HepG2 (cell line): Measurements from ENCODE around the gene RAB40A. TPM values are rescaled to one million over a fixed set of nuclear protein-coding genes. Genes with fewer than 3 reads are reported as not detected.

Experiments
- ATAC-seq: fragments of 200-7000 bp; cut with Tn5 transposase; 3 replicates; pipeline ENCODE4 v1.9.1; 2020; ENCODE audit warnings: mild to moderate bottlenecking, moderate library complexity
- BruUV-seq: library from RNA; stranded (reverse); fragments of 400-500 nt; replicated peaks from 2 replicates; lab custom pipeline; 2021; lab: Mats Ljungman, UMichigan
- CTCF ChIA-PET: fragments of 300-600 bp; formaldehyde crosslinking; extraction: SDS; loops from one replicate; lab custom pipeline; 2021; ENCODE audit warnings: low total read pairs, inconsistent platforms, low intra/inter-chr PET ratio; lab: Yijun Ruan, JAX
- POLR2A ChIA-PET: fragments of 350-600 bp; sonication (Branson Sonifier 250); formaldehyde crosslinking; loops from one replicate; lab custom pipeline; 2020; ENCODE audit warnings: antibody characterized with exemption, inconsistent platforms; lab: Yijun Ruan, JAX
- DNase-seq: peaks from one replicate; pipeline ENCODE4 v3.0.0-alpha.2; 2015; ENCODE audit warnings: low spot score
- FAIRE-seq: peaks from 3 replicates; lab custom pipeline; 2011; peaks lifted over from hg19 to GRCh38; lab: Jason Lieb, UNC
- H2AFZ ChIP-seq: one replicate; pipeline ENCODE4 v1.6.1; 2011; ENCODE audit warnings: low read length, inconsistent platforms
- H3K27ac ChIP-seq: fragments of 300-600 bp; 3 replicates; pipeline ENCODE4 v1.8.0; 2011; ENCODE audit warnings: mixed run types, mild to moderate bottlenecking, mixed read lengths, low read length, inconsistent platforms; ENCODE audit not compliant: insufficient read depth; ENCODE audit errors: extremely low read length
- H3K27me3 ChIP-seq, 2 experiments: fragments of 200-600 bp in 1 of 2; 2 replicates in 1 of 2; 3 replicates in 1 of 2; pipeline versions ENCODE4 v1.6.0 to v1.8.0; 2011; ENCODE audit warnings: low read length in 2 of 2, mild to moderate bottlenecking in 2 of 2, moderate library complexity in 2 of 2, inconsistent platforms in 1 of 2; ENCODE audit not compliant: insufficient read depth in 2 of 2, control insufficient read depth in 1 of 2
- H3K36me3 ChIP-seq, 2 experiments: fragments of 200-600 bp in 1 of 2; replicated peaks in 1 of 2; 2 replicates in 1 of 2; 3 replicates in 1 of 2; pipeline versions ENCODE4 v1.5.1 to v1.8.0; 2011; ENCODE audit warnings: low read length in 2 of 2, inconsistent platforms in 1 of 2; ENCODE audit not compliant: insufficient read depth in 2 of 2, control insufficient read depth in 1 of 2
- H3K4me1 ChIP-seq: 2 replicates; pipeline ENCODE4 v1.5.1; 2012; ENCODE audit warnings: low read length, inconsistent platforms; ENCODE audit not compliant: insufficient read depth
- H3K4me2 ChIP-seq: 2 replicates; pipeline ENCODE4 v1.6.0; 2011; ENCODE audit warnings: low read depth, low read length, inconsistent platforms
- H3K4me3 ChIP-seq, 3 experiments: fragments of 200-600 bp in 1 of 3; sonication (generic), shearing (Covaris generic) in 1 of 3; replicated peaks in 1 of 3; 2 replicates each; pipeline ENCODE4 v1.5.1; 2011 to 2016; ENCODE audit warnings: low read length in 3 of 3, inconsistent platforms in 2 of 3, low read depth in 2 of 3, mild to moderate bottlenecking in 2 of 3, control low read depth in 1 of 3, mixed read lengths in 1 of 3; ENCODE audit not compliant: insufficient read depth in 1 of 3
- H3K79me2 ChIP-seq: one replicate; pipeline ENCODE4 v1.6.1; 2011; ENCODE audit warnings: low read length, inconsistent platforms; ENCODE audit not compliant: insufficient read depth
- H3K9ac ChIP-seq: 2 replicates; pipeline ENCODE4 v1.6.0; 2011; ENCODE audit warnings: mild to moderate bottlenecking, low read depth, low read length, inconsistent platforms; ENCODE audit not compliant: insufficient read depth
- H3K9me3 ChIP-seq: 2 replicates; pipeline ENCODE4 v1.5.1; 2012; ENCODE audit warnings: mild to moderate bottlenecking, low read length
- H4K20me1 ChIP-seq: 2 replicates; pipeline ENCODE4 v1.6.0; 2011; ENCODE audit warnings: inconsistent platforms, mild to moderate bottlenecking, low read length, moderate library complexity; ENCODE audit not compliant: insufficient read depth
- CHD4 ChIP-seq: fragments of 200-600 bp; sonication (generic); IDR thresholded peaks from 2 replicates; pipeline ENCODE4 v1.7.0; 2017; ENCODE audit warnings: mild to moderate bottlenecking, low read length, borderline replicate concordance
- CSRNP1 ChIP-seq: sonication (generic); formaldehyde crosslinking; IDR thresholded peaks from 2 replicates; pipeline ENCODE4 v1.8.1; 2023; ENCODE audit warnings: mild to moderate bottlenecking, missing genetic modification reagents
- DNMT1 ChIP-seq: sonication (generic); formaldehyde crosslinking; IDR thresholded peaks from 2 replicates; pipeline ENCODE4 v1.5.1; 2020; ENCODE audit warnings: mild to moderate bottlenecking, missing genetic modification reagents
- KAT2B ChIP-seq: fragments of 150-350 bp; IDR thresholded peaks from 2 replicates; pipeline ENCODE4 v1.6.1; 2014; ENCODE audit warnings: low read depth, low read length, borderline replicate concordance
- NONO ChIP-seq, 2 experiments: fragments of 450-650 bp in 1 of 2; sonication (generic) in 1 of 2; formaldehyde crosslinking in 1 of 2; IDR thresholded peaks in 1 of 2; conservative IDR thresholded peaks in 1 of 2; 2 replicates each; pipeline versions ENCODE4 v1.6.1 to v1.8.0; 2017 to 2022; ENCODE audit warnings: mild to moderate bottlenecking in 1 of 2, missing genetic modification reagents in 1 of 2, moderate library complexity in 1 of 2
- NPAS2 ChIP-seq: sonication (generic); formaldehyde crosslinking; IDR thresholded peaks from 2 replicates; pipeline ENCODE4 v1.8.0; 2022; ENCODE audit warnings: mild to moderate bottlenecking, missing genetic modification reagents, borderline replicate concordance
- POLR2G ChIP-seq: fragments of 200-400 bp; formaldehyde crosslinking; IDR thresholded peaks from 2 replicates; pipeline ENCODE4 v1.6.1; 2018; ENCODE audit warnings: mild to moderate bottlenecking, low read depth, low read length, moderate library complexity
- SAFB2 ChIP-seq: sonication (generic); formaldehyde crosslinking; IDR thresholded peaks from 2 replicates; pipeline ENCODE4 v1.5.1; 2020; ENCODE audit warnings: missing genetic modification reagents, low read depth, mild to moderate bottlenecking, borderline replicate concordance
- TOPORS ChIP-seq: sonication (generic); formaldehyde crosslinking; IDR thresholded peaks from 2 replicates; pipeline ENCODE4 v1.8.0; 2023; ENCODE audit warnings: mild to moderate bottlenecking, missing genetic modification reagents
- ZNF234 ChIP-seq: sonication (generic); formaldehyde crosslinking; conservative IDR thresholded peaks from 2 replicates; pipeline ENCODE4 v1.5.1; 2020; ENCODE audit warnings: mild to moderate bottlenecking, missing genetic modification reagents
- ZNF263 ChIP-seq: sonication (generic); formaldehyde crosslinking; IDR thresholded peaks from 2 replicates; pipeline ENCODE4 v1.4.0; 2020; ENCODE audit warnings: missing genetic modification reagents
- WGBS: methylation state at CpG from one replicate; pipeline ENCODE4 v1.1.6; 2017; ENCODE audit warnings: low lambda C conversion rate; 5-methylcytosine and 5-hydroxymethylcytosine counted together
- in situ Hi-C: cut with HindIII; loops from 2 replicates; pipeline ENCODE4 v1.10.0; 2017; ENCODE audit warnings: low pct_unique_long_range_greater_than_20kb; ENCODE audit not compliant: extremely low pct_ligation_motif_present
- intact Hi-C: fragments of 100-400 bp; cut with micrococcal nuclease; formaldehyde crosslinking; loops from one replicate; pipeline ENCODE4 v1.10.0; 2022; ENCODE audit not compliant: unreplicated experiment
- polyA plus RNA-seq, 8 experiments: library from polyadenylated mRNA; depleted of rRNA in 3 of 8; stranded (reverse) in 7 of 8; unstranded in 1 of 8; fragments of >200 nt; fragmentation: Illumina TruSeq in 4 of 8; extraction: Trizol in 4 of 8; gene quantifications; 2 replicates each; pipeline versions ENCODE4 v1.2.1 to v1.2.3, GENCODE V29; 2011 to 2016; ENCODE audit warnings: low read depth in 4 of 8, missing spikeins in 1 of 8, mixed read lengths in 1 of 8; ENCODE audit not compliant: insufficient read depth in 1 of 8
- total RNA-seq, 5 experiments: library from RNA; depleted of rRNA; stranded (reverse); fragments of >200 nt; fragmentation: Illumina TruSeq; extraction: Trizol; gene quantifications; 2 replicates each; pipeline ENCODE4 v1.2.3, GENCODE V29; 2016; ENCODE audit warnings: low read depth in 1 of 5
- TF ChIP-seq, protein P1 (sequence below): sonication (generic); formaldehyde crosslinking; IDR thresholded peaks from 2 replicates; pipeline ENCODE4 v1.4.0; 2020; ENCODE audit warnings: missing genetic modification reagents, borderline replicate concordance
- TF ChIP-seq, protein P2 (sequence below): sonication (generic); formaldehyde crosslinking; conservative IDR thresholded peaks from 2 replicates; pipeline ENCODE4 v1.4.0; 2020; ENCODE audit warnings: mild to moderate bottlenecking, missing genetic modification reagents, moderate library complexity
- TF ChIP-seq, protein P3 (sequence below): sonication (generic); formaldehyde crosslinking; IDR thresholded peaks from 2 replicates; pipeline ENCODE4 v1.8.1; 2023; ENCODE audit warnings: missing genetic modification reagents, inconsistent platforms, borderline replicate concordance

The RAB40A gene
- total and polyA plus RNA-seq, 2 of the 13 experiments (the other 11 are each of a cell fraction or from before 2014, with no cell fraction given): 0.11 TPM; not detected in 1

GRCh38 chrX:103498786-103499185, 20.5 kb downstream of the RAB40A start:
- ATAC-seq: no peak
- no peak overlapping the region for H3K4me3 ChIP-seq
- FAIRE-seq: no peak
- no peak for TF ChIP-seq CHD4
- no peak for TF ChIP-seq NONO (IDR thresholded peaks at IDR 0.05)
- TF ChIP-seq NONO (CRISPR knock-in tag; conservative IDR thresholded peaks at IDR 0.05): no peak
- no peak for TF ChIP-seq POLR2G
- no peak for TF ChIP-seq ZNF234 (CRISPR knock-in tag)
- no peak for TF ChIP-seq KAT2B
- TF ChIP-seq, protein P1, sequence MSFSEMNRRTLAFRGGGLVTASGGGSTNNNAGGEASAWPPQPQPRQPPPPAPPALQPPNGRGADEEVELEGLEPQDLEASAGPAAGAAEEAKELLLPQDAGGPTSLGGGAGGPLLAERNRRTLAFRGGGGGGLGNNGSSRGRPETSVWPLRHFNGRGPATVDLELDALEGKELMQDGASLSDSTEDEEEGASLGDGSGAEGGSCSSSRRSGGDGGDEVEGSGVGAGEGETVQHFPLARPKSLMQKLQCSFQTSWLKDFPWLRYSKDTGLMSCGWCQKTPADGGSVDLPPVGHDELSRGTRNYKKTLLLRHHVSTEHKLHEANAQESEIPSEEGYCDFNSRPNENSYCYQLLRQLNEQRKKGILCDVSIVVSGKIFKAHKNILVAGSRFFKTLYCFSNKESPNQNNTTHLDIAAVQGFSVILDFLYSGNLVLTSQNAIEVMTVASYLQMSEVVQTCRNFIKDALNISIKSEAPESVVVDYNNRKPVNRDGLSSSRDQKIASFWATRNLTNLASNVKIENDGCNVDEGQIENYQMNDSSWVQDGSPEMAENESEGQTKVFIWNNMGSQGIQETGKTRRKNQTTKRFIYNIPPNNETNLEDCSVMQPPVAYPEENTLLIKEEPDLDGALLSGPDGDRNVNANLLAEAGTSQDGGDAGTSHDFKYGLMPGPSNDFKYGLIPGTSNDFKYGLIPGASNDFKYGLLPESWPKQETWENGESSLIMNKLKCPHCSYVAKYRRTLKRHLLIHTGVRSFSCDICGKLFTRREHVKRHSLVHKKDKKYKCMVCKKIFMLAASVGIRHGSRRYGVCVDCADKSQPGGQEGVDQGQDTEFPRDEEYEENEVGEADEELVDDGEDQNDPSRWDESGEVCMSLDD (CRISPR knock-in tag): no peak
- TF ChIP-seq ZNF263 (CRISPR knock-in tag): no peak
- TF ChIP-seq NPAS2: no peak
- no peak for TF ChIP-seq SAFB2 (CRISPR knock-in tag)
- TF ChIP-seq, protein P2, sequence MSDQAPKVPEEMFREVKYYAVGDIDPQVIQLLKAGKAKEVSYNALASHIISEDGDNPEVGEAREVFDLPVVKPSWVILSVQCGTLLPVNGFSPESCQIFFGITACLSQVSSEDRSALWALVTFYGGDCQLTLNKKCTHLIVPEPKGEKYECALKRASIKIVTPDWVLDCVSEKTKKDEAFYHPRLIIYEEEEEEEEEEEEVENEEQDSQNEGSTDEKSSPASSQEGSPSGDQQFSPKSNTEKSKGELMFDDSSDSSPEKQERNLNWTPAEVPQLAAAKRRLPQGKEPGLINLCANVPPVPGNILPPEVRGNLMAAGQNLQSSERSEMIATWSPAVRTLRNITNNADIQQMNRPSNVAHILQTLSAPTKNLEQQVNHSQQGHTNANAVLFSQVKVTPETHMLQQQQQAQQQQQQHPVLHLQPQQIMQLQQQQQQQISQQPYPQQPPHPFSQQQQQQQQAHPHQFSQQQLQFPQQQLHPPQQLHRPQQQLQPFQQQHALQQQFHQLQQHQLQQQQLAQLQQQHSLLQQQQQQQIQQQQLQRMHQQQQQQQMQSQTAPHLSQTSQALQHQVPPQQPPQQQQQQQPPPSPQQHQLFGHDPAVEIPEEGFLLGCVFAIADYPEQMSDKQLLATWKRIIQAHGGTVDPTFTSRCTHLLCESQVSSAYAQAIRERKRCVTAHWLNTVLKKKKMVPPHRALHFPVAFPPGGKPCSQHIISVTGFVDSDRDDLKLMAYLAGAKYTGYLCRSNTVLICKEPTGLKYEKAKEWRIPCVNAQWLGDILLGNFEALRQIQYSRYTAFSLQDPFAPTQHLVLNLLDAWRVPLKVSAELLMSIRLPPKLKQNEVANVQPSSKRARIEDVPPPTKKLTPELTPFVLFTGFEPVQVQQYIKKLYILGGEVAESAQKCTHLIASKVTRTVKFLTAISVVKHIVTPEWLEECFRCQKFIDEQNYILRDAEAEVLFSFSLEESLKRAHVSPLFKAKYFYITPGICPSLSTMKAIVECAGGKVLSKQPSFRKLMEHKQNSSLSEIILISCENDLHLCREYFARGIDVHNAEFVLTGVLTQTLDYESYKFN (CRISPR knock-in tag): no peak
- no peak for TF ChIP-seq CSRNP1 (CRISPR knock-in tag)
- no peak for TF ChIP-seq DNMT1 (CRISPR knock-in tag)
- TF ChIP-seq, protein P3, sequence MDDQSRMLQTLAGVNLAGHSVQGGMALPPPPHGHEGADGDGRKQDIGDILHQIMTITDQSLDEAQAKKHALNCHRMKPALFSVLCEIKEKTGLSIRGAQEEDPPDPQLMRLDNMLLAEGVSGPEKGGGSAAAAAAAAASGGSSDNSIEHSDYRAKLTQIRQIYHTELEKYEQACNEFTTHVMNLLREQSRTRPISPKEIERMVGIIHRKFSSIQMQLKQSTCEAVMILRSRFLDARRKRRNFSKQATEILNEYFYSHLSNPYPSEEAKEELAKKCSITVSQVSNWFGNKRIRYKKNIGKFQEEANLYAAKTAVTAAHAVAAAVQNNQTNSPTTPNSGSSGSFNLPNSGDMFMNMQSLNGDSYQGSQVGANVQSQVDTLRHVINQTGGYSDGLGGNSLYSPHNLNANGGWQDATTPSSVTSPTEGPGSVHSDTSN (CRISPR knock-in tag): no peak
- TF ChIP-seq TOPORS (CRISPR knock-in tag): no peak

More at GRCh38 chrX:103498786-103499185, 20.5 kb downstream of the RAB40A start:
- Histone ChIP-seq H3K79me2 (no peaks in the 10 kb centered on the region), H4K20me1 (no peaks in the 10 kb centered on the region), H3K9ac (no peak overlapping the region), H3K27ac (no peak overlapping the region), H3K4me1 (no peaks in the 10 kb centered on the region), H3K9me3 (no peaks in the 10 kb centered on the region), H3K36me3 (no peaks in the 10 kb centered on the region), H2AFZ (no peak overlapping the region), H3K27me3 (no peaks in the 10 kb centered on the region), H3K4me2 (no peak overlapping the region)
- BruUV-seq: no TSS peak
- no peak for DNase-seq
- in situ Hi-C loops: no loop called here
- POLR2A ChIA-PET: no interaction called here
- intact Hi-C loops: no loop called here
- 74% methylated on average over 5 of the region's 5 CpGs for WGBS
- CTCF ChIA-PET: no interaction called here
